8988T (cell line): Measurements from ENCODE around the gene ATP2B1.

Experiments
- DNase-seq: peaks from one replicate; pipeline ENCODE4 v3.0.0; 2011

Gene ATP2B1

GRCh38 chr12:89690925-89691324 is 17.7 kb downstream of the ATP2B1 start:
- no peak for DNase-seq

DNA sequence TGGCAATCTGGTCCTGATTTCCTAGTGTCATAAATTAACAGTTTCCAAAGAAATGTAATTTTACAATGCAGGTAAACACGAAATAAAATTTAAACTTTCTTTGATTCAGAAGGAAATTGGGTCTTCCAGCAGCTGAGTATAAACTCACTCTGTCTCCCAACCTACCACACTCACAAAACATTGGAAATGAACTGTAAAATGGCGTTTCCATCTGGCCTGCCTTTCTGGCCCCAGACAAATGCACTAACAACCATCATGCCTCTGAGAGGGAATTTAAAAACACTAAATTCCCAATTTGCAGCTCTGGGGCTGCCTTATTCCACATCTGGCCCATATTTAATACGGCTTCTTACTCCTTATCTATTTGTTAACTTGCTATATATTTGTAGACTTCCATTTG is 19.3 kb downstream of the ATP2B1 start:
- DNase-seq, result no peak

- DNase-seq, result no peak
Measured at GRCh38 chr12:89686311-89686710, 22.3 kb downstream of the ATP2B1 start.

GRCh38 chr12:89685363-89685972 is 23.2 kb downstream of the ATP2B1 start:
- no peak for DNase-seq

- no peak for DNase-seq
Measured at GRCh38 chr12:89684136-89684535, 24.5 kb downstream of the ATP2B1 start.

- DNase-seq, result no peak
Measured at GRCh38 chr12:89682284-89682683, 26.4 kb downstream of the ATP2B1 start.

- no peak for DNase-seq
Measured at GRCh38 chr12:89680409-89680808, 28.2 kb downstream of the ATP2B1 start.

- no peak for DNase-seq
Measured at GRCh38 chr12:89679631-89680030, 29.0 kb downstream of the ATP2B1 start.

DNA sequence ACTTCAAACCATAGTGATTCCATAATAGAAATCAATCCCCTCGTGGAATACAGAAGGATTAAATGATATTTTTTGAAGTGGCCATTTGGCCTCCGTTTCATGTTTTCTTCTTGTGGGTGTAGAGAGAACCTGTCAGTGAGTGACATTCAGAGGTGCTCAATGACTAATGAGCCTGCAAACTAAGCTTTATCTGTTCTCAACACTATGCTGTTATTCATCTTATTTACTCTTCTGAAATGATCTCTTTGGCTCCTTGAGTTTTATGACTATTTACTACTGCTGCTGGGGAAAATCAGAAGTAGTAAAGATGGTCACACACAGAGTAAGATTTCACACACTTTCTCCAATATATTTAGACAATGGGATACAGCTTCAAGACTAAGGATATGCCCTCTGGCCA is 30.4 kb downstream of the ATP2B1 start:
- no peak for DNase-seq

- DNase-seq, result no peak
Measured at GRCh38 chr12:89676930-89677329, 31.7 kb downstream of the ATP2B1 start.

DNA sequence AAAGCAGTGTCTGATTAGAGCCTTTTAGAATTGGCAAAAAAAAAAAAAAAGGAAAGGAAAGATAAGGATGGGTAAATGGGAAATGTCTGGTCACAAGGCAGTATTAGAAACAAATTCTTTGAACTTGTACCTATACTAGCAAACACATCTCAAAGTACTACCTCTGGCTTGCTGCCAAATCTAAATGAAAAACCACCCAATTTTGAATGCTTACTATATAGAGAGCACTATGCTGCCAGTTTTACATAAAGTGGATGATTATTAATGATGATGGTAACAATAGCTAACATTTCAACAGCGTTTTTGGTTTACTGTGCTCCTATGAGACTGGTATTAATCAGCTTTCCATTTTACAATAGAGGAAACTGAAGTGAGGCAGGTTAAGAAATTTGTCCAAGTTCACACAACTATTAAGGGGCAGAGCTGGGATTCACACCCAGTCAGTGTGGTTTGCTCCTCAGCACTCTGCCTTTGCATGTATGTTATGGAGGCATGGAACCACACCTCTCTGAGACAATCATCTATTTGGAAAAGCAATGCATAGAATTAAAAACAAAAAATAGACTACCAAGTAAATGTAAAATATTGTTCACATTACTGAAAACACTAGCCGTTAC is 34.2 kb downstream of the ATP2B1 start:
- no peak for DNase-seq

- DNase-seq, result no peak
Measured at GRCh38 chr12:89673603-89674002, 35.0 kb downstream of the ATP2B1 start.

GRCh38 chr12:89672589-89672979 is 36.1 kb downstream of the ATP2B1 start:
- DNase-seq, result no peak

DNA sequence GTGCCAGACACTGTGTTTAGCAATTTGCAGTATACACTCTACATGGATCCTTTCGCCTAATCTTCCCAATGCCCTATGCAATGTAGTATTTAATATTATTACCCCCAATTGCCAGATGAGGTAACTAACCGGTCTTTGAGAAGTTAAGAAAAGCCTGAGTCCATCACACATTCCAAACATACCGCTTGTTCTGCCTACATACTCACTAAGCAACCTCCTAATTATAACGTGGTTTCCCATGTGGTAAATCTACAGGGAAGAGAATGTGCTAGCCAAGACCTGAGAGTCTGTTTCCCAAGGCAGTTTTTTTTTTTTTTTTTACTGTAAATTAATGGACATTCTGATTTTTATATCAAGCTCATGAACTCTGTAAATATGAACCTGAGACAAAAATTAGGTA is 37.2 kb downstream of the ATP2B1 start:
- DNase-seq, result no peak

DNA sequence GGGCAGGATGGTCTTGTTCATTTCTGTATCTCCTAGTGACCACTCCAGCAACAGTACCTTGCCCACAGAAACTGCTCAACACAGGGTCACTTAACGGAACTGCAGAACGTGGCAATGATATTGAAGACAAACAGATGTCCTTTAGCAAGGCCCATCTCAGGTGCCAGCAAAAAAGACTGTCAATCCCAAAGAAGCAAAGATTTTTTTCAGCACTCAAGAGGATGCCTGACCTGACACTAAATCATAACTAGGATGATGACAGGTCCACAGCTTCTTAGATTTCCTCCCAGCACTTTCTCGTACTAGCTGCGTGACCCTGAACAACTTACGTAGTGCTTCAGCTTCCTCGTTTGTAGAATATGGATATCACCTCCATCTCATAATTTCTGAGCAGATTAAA is 39.4 kb downstream of the ATP2B1 start:
- DNase-seq, result no peak

- DNase-seq, result no peak
Measured at GRCh38 chr12:89665556-89665955, 43.1 kb downstream of the ATP2B1 start.

DNA sequence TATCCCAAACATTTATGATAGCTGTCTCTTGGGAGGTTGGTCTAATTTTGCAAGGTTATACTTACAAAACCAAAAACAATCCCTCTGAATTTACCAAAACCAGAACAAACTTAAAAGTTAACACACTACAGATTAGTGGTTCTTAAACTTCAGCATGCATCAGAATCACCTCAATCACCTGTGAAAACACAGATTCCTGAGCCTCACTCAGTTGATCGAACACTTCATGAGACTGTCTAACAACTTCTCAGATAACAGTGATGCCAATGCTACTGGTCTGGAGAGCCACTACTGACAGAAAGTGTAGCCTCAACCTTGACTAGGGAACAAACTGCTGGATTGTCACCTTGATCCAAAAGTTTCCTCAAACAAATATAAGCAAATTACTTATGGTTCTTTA is 44.2 kb downstream of the ATP2B1 start:
- DNase-seq, result no peak

GRCh38 chr12:89663577-89664357 is 44.9 kb downstream of the ATP2B1 start:
- DNase-seq, result no peak

GRCh38 chr12:89662623-89663022 is 46.0 kb downstream of the ATP2B1 start:
- DNase-seq, result no peak

GRCh38 chr12:89661706-89662330 is 46.8 kb downstream of the ATP2B1 start:
- no peak for DNase-seq

- no peak for DNase-seq
Measured at GRCh38 chr12:89657739-89658138, 50.9 kb downstream of the ATP2B1 start.

GRCh38 chr12:89657066-89657465 is 51.6 kb downstream of the ATP2B1 start:
- no peak for DNase-seq

GRCh38 chr12:89655841-89656240 is 52.8 kb downstream of the ATP2B1 start:
- no peak for DNase-seq

GRCh38 chr12:89651192-89651591 is 57.4 kb downstream of the ATP2B1 start:
- DNase-seq, result no peak
